H9 (cell line): ENCODE measurements around the gene NSUN3. TPM values are rescaled to one million over a fixed set of nuclear protein-coding genes. Genes with fewer than 3 reads are reported as not detected.

Experiments used
- DNase-seq: peaks from one replicate; pipeline ENCODE4 v3.0.0-alpha.2; 2017
- H2AFZ ChIP-seq: one replicate; pipeline ENCODE4 v1.6.1; 2013; ENCODE audit warnings: mild to moderate bottlenecking, low read length, control low read depth, moderate library complexity
- H2AK5ac ChIP-seq: 2 replicates; pipeline ENCODE4 v1.6.1; 2013; ENCODE audit warnings: low read length, control low read depth, mixed read lengths; ENCODE audit not compliant: insufficient read length
- H2BK120ac ChIP-seq: one replicate; pipeline ENCODE4 v1.6.1; 2013; ENCODE audit warnings: low read depth, mild to moderate bottlenecking, low read length, control low read depth, inconsistent platforms; ENCODE audit not compliant: poor library complexity, severe bottlenecking
- H2BK12ac ChIP-seq: 2 replicates; pipeline ENCODE4 v1.6.1; 2013; ENCODE audit warnings: low read length, control low read depth, mixed read lengths, low read depth; ENCODE audit not compliant: insufficient read length
- H2BK15ac ChIP-seq: 2 replicates; pipeline ENCODE4 v1.6.1; 2013; ENCODE audit warnings: low read depth, low read length, control low read depth
- H2BK20ac ChIP-seq: one replicate; pipeline ENCODE4 v1.6.1; 2013; ENCODE audit warnings: low read depth, mild to moderate bottlenecking, low read length, control low read depth, inconsistent platforms; ENCODE audit not compliant: poor library complexity, severe bottlenecking
- H2BK5ac ChIP-seq: 2 replicates; pipeline ENCODE4 v1.6.1; 2013; ENCODE audit warnings: low read length, control low read depth, mixed read lengths; ENCODE audit not compliant: insufficient read length
- H3K14ac ChIP-seq: 2 replicates; pipeline ENCODE4 v1.6.1; 2013; ENCODE audit warnings: low read length, control low read depth; ENCODE audit not compliant: insufficient read depth
- H3K18ac ChIP-seq: 2 replicates; pipeline ENCODE4 v1.6.1; 2013; ENCODE audit warnings: low read depth, mild to moderate bottlenecking, mixed read lengths, low read length, control low read depth; ENCODE audit not compliant: insufficient read length
- H3K23ac ChIP-seq: 2 replicates; pipeline ENCODE4 v1.6.1; 2013; ENCODE audit warnings: low read length, control low read depth, mixed read lengths, low read depth; ENCODE audit not compliant: insufficient read length
- H3K23me2 ChIP-seq: 2 replicates; pipeline ENCODE4 v1.6.1; 2013; ENCODE audit warnings: low read depth, mild to moderate bottlenecking, mixed read lengths, low read length, control low read depth; ENCODE audit not compliant: insufficient read length, poor library complexity, severe bottlenecking
- H3K27ac ChIP-seq: 2 replicates; pipeline ENCODE4 v1.5.1; 2013; ENCODE audit warnings: low read length, control low read depth, mixed read lengths, low read depth; ENCODE audit not compliant: insufficient read length
- H3K27me3 ChIP-seq: 2 replicates; pipeline ENCODE4 v1.6.1; 2013; ENCODE audit warnings: low read length, control low read depth, inconsistent platforms; ENCODE audit not compliant: insufficient read depth
- H3K4ac ChIP-seq: 2 replicates; pipeline ENCODE4 v1.6.1; 2013; ENCODE audit warnings: low read depth, mild to moderate bottlenecking, control low read depth, inconsistent platforms, low read length, moderate library complexity
- H3K4me1 ChIP-seq: 2 replicates; pipeline ENCODE4 v1.6.1; 2013; ENCODE audit warnings: low read length, control low read depth, inconsistent platforms; ENCODE audit not compliant: insufficient read depth
- H3K4me2 ChIP-seq: 2 replicates; pipeline ENCODE4 v1.6.1; 2013; ENCODE audit warnings: low read length, control low read depth, mixed read lengths; ENCODE audit not compliant: insufficient read length, insufficient read depth
- H3K56ac ChIP-seq: 2 replicates; pipeline ENCODE4 v1.6.1; 2013; ENCODE audit warnings: low read depth, mild to moderate bottlenecking, mixed read lengths, low read length, control low read depth; ENCODE audit not compliant: insufficient read length
- H3K79me1 ChIP-seq: 2 replicates; pipeline ENCODE4 v1.6.1; 2013; ENCODE audit warnings: low read depth, mild to moderate bottlenecking, moderate library complexity, low read length, control low read depth, inconsistent platforms; ENCODE audit not compliant: insufficient read depth, poor library complexity, severe bottlenecking
- H3K79me2 ChIP-seq: 2 replicates; pipeline ENCODE4 v1.6.1; 2013; ENCODE audit warnings: low read length, control low read depth, inconsistent platforms; ENCODE audit not compliant: insufficient read depth
- H3K9ac ChIP-seq: 2 replicates; pipeline ENCODE4 v1.6.1; 2013; ENCODE audit warnings: low read length, control low read depth, mixed read lengths; ENCODE audit not compliant: insufficient read length; ENCODE audit errors: extremely low read depth
- H3K9me3 ChIP-seq: one replicate; pipeline ENCODE4 v1.6.1; 2013; ENCODE audit warnings: low read depth, low read length, inconsistent platforms; ENCODE audit not compliant: control insufficient read depth
- H3T11ph ChIP-seq: one replicate; pipeline ENCODE4 v1.6.1; 2013; ENCODE audit warnings: mild to moderate bottlenecking, low read length, control low read depth, inconsistent platforms
- H4K20me1 ChIP-seq: one replicate; pipeline ENCODE4 v1.6.1; 2013; ENCODE audit not compliant: control insufficient read depth, insufficient read length, insufficient read depth
- H4K5ac ChIP-seq: 2 replicates; pipeline ENCODE4 v1.6.1; 2013; ENCODE audit warnings: low read depth, mild to moderate bottlenecking, mixed read lengths, low read length, control low read depth; ENCODE audit not compliant: insufficient read length
- H4K8ac ChIP-seq: replicated peaks from 2 replicates; pipeline ENCODE4 v1.6.1; 2013; ENCODE audit warnings: low read length, control low read depth, mixed read lengths, low read depth; ENCODE audit not compliant: insufficient read length
- H4K91ac ChIP-seq: 2 replicates; pipeline ENCODE4 v1.6.1; 2013; ENCODE audit warnings: low read depth, mild to moderate bottlenecking, moderate library complexity, mixed read lengths, low read length, control low read depth; ENCODE audit not compliant: insufficient read length
- H3K27ac Mint-ChIP-seq, 3 experiments: 2 replicates in 2 of 3; 3 replicates in 1 of 3; pipeline ENCODE4 v1.8.0; 2020 to 2021; ENCODE audit warnings: mixed read lengths in 3 of 3, mild to moderate bottlenecking in 1 of 3, moderate library complexity in 1 of 3
- H3K27me3 Mint-ChIP-seq: 2 replicates; pipeline ENCODE4 v1.8.0; 2021; ENCODE audit warnings: low read depth, mild to moderate bottlenecking, moderate library complexity, mixed read lengths
- H3K36me3 Mint-ChIP-seq, 3 experiments: 2 replicates in 2 of 3; 3 replicates in 1 of 3; pipeline ENCODE4 v1.8.0; 2020 to 2021; ENCODE audit warnings: low read depth in 3 of 3, mixed read lengths in 3 of 3; ENCODE audit not compliant: insufficient read depth in 1 of 3
- H3K4me1 Mint-ChIP-seq, 2 experiments: 2 replicates each; pipeline ENCODE4 v1.8.0; 2020; ENCODE audit warnings: mixed read lengths in 2 of 2
- H3K4me3 Mint-ChIP-seq, 2 experiments: 2 replicates in 1 of 2; 3 replicates in 1 of 2; pipeline ENCODE4 v1.8.0; 2020 to 2021; ENCODE audit warnings: mild to moderate bottlenecking in 2 of 2, mixed read lengths in 2 of 2, moderate library complexity in 1 of 2
- H3K9me3 Mint-ChIP-seq, 2 experiments: 2 replicates in 1 of 2; 3 replicates in 1 of 2; pipeline ENCODE4 v1.8.0; 2020; ENCODE audit warnings: mild to moderate bottlenecking in 2 of 2, mixed read lengths in 2 of 2, moderate library complexity in 1 of 2
- CTCF ChIP-seq: fragments of 200-600 bp; sonication (generic); conservative IDR thresholded peaks from 3 replicates; pipeline ENCODE4 v1.8.0; 2021; ENCODE audit warnings: antibody characterized with exemption, mild to moderate bottlenecking
- WGBS: extraction: QIAGEN DNeasy Blood & Tissue Kit; methylation state at CpG from one replicate; pipeline ENCODE4 v1.1.7; 2013; ENCODE audit warnings: missing lambda C conversion rate, low lambda C conversion rate, mixed read lengths; ENCODE audit not compliant: insufficient read length; ENCODE audit errors: extremely low coverage; 5-methylcytosine and 5-hydroxymethylcytosine counted together
- total RNA-seq: library from RNA; stranded (reverse); gene quantifications from 2 replicates; pipeline ENCODE4 v1.2.1, GENCODE V29; 2021

Gene NSUN3
- total RNA-seq, 1 experiment from 2014 or later: 7.4 TPM

- H3K4me3 Mint-ChIP-seq: peak overlapping the region in 1 of 2 experiments; percentile 33; a peak in 1 of 5 replicates
- no peaks in the 10 kb centered on the region; the same call in 1 of the 2 replicates for H3K4me1 ChIP-seq
- no peaks in the 10 kb centered on the region for H3K27me3 Mint-ChIP-seq
- no peak overlapping the region for H4K8ac ChIP-seq
- no peak overlapping the region for H2BK5ac ChIP-seq
- H2AK5ac ChIP-seq: no peak overlapping the region
- H3K14ac ChIP-seq: no peak overlapping the region
- H3K79me2 ChIP-seq: no peaks in the 10 kb centered on the region
- H3K18ac ChIP-seq: no peak overlapping the region
- H3K23me2 ChIP-seq: no peaks in the 10 kb centered on the region
- no peak for TF ChIP-seq CTCF
- H2BK15ac ChIP-seq: no peak overlapping the region
- H2BK12ac ChIP-seq: no peak overlapping the region
- no peak for DNase-seq
- H2AFZ ChIP-seq: no peak overlapping the region
- H3K9me3 ChIP-seq: no peaks in the 10 kb centered on the region
- H3K4ac ChIP-seq: no peak overlapping the region
- no peak overlapping the region for H3T11ph ChIP-seq
- no peaks in the 10 kb centered on the region for H4K20me1 ChIP-seq
- WGBS: no CpG with 5 or more reads among the region's 4 CpGs
- H2BK20ac ChIP-seq: no peak overlapping the region
- H2BK120ac ChIP-seq: no peak overlapping the region
- H4K5ac ChIP-seq: no peak overlapping the region
- peak overlapping the region; percentile 74 to 89 (median 83) for H3K27ac Mint-ChIP-seq
- peaks cover 0 to 10% (median 0%) of the 10 kb centered on the region in 3 experiments; a peak in 2 of 7 replicates for H3K36me3 Mint-ChIP-seq
- no peak overlapping the region for H3K9ac ChIP-seq
- H3K4me2 ChIP-seq: peak overlapping the region; percentile 12
- H3K4me1 Mint-ChIP-seq: peaks cover 14 to 16% of the 10 kb centered on the region in 2 experiments
- H4K91ac ChIP-seq: no peak overlapping the region
- peaks cover 0 to 12% of the 10 kb centered on the region in 2 experiments; a peak in 3 of 5 replicates for H3K9me3 Mint-ChIP-seq
- no peak overlapping the region for H3K56ac ChIP-seq
- H3K23ac ChIP-seq: no peak overlapping the region
- no peaks in the 10 kb centered on the region for H3K27me3 ChIP-seq
- H3K27ac ChIP-seq: no peak overlapping the region
- H3K79me1 ChIP-seq: no peaks in the 10 kb centered on the region
Observed at GRCh38 chr3:94146455-94146854, 83.6 kb downstream of the NSUN3 start.
